ENCODE measurements around the gene MAPK11. TPM values are rescaled to one million over a fixed set of nuclear protein-coding genes. Genes with fewer than 3 reads are reported as not detected.

The MAPK11 gene
- polyA plus RNA-seq, 3 donors = 0.81 TPM; not detected in 2

DNA sequence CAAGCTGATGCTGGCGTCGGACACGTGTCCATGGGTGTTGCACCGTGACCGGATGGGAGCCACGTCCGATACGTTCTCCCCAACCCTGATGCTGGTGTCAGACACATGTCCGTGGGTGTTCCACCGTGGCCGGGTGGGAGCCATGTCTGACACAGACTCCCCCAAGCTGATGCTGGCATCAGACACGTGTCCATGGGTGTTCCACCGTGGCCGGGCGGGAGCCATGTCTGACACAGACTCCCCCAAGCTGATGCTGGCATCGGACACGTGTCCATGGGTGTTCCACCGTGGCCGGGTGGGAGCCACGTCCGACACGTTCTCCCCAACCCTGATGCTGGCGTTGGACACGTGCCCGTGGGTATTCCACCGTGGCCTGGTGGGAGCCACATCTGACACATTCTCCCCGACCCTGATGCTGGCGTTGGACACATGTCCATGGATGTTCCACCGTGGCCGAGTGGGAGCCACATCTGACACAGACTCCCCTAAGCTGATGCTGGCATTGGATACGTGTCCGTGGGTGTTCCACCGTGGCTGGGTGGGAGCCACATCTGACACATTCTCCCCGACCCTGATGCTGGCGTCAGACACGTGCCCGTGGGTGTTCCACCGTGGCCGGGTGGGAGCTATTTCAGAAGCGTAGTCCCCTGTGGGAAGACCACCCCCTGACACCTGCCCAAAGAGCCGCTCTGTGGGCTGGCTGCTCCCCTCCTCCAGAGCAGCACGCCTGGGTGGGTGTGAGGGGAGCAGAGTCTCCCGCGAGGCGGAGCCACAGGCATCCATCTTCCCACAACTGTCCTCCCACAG, 49.4 kb downstream of the MAPK11 start:
- H2AFZ ChIP-seq (ENCODE audit: insufficient read depth, low read depth, low read length, poor library complexity, severe bottlenecking) = no peak overlapping the region
- Mint-ChIP-seq H3K4me1 (peaks cover 6% of the 10 kb centered on the region), H3K27me3 (ENCODE audit: low read depth in 3 of 3) (no peaks in the 10 kb centered on the region), H3K9me3 (no peaks in the 10 kb centered on the region), H3K27ac (no peak overlapping the region), H3K4me3 (no peak overlapping the region), H3K36me3 (peaks cover 64 to 92% of the 10 kb centered on the region in 2 donors)
- peaks cover 49% of the 10 kb centered on the region for H4K20me1 ChIP-seq (ENCODE audit: insufficient read depth, low read length)
- H3K9me3 ChIP-seq (replicated peaks in 1 of 2; ENCODE audit: control insufficient read depth in 1 of 2, insufficient read depth in 1 of 2, low read length in 2 of 2) = no peaks in the 10 kb centered on the region
- 95% methylated on average over 40 of the region's 45 CpGs for WGBS (ENCODE audit: insufficient coverage)
- no peak overlapping the region for H3K27ac ChIP-seq (ENCODE audit: low read depth in 1 of 2, low read length in 2 of 2)
- H3K4me1 ChIP-seq (ENCODE audit: control insufficient read depth in 1 of 2, insufficient read depth in 2 of 2, low read length in 2 of 2) = peaks cover 0 to 9% of the 10 kb centered on the region in 2 donors
- DNase-seq = no peak
- H3K79me2 ChIP-seq (ENCODE audit: insufficient read depth, low read length) = peaks cover 4% of the 10 kb centered on the region
- H3K4me2 ChIP-seq (replicated peaks; ENCODE audit: extremely low read depth, low read length, poor library complexity, severe bottlenecking) = no peak overlapping the region
- H3K27me3 ChIP-seq (ENCODE audit: control insufficient read depth in 2 of 2, insufficient read depth in 2 of 2, low read length in 2 of 2) = no peaks in the 10 kb centered on the region
- no peak overlapping the region for H3K4me3 ChIP-seq (replicated peaks in 1 of 3; ENCODE audit: low read depth in 2 of 3, low read length in 3 of 3)
- no peak overlapping the region for H3K9ac ChIP-seq (ENCODE audit: insufficient read depth, low read length, poor library complexity, severe bottlenecking)
- intact Hi-C loops (cut with micrococcal nuclease) = no loop called here
- TF ChIP-seq, protein P1, sequence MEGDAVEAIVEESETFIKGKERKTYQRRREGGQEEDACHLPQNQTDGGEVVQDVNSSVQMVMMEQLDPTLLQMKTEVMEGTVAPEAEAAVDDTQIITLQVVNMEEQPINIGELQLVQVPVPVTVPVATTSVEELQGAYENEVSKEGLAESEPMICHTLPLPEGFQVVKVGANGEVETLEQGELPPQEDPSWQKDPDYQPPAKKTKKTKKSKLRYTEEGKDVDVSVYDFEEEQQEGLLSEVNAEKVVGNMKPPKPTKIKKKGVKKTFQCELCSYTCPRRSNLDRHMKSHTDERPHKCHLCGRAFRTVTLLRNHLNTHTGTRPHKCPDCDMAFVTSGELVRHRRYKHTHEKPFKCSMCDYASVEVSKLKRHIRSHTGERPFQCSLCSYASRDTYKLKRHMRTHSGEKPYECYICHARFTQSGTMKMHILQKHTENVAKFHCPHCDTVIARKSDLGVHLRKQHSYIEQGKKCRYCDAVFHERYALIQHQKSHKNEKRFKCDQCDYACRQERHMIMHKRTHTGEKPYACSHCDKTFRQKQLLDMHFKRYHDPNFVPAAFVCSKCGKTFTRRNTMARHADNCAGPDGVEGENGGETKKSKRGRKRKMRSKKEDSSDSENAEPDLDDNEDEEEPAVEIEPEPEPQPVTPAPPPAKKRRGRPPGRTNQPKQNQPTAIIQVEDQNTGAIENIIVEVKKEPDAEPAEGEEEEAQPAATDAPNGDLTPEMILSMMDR (IDR thresholded peaks at IDR 0.05) = no peak
- peaks cover 83 to 85% of the 10 kb centered on the region in 2 donors for H3K36me3 ChIP-seq (replicated peaks in 1 of 2; ENCODE audit: control insufficient read depth in 1 of 2, insufficient read depth in 2 of 2, low read length in 2 of 2)

DNA sequence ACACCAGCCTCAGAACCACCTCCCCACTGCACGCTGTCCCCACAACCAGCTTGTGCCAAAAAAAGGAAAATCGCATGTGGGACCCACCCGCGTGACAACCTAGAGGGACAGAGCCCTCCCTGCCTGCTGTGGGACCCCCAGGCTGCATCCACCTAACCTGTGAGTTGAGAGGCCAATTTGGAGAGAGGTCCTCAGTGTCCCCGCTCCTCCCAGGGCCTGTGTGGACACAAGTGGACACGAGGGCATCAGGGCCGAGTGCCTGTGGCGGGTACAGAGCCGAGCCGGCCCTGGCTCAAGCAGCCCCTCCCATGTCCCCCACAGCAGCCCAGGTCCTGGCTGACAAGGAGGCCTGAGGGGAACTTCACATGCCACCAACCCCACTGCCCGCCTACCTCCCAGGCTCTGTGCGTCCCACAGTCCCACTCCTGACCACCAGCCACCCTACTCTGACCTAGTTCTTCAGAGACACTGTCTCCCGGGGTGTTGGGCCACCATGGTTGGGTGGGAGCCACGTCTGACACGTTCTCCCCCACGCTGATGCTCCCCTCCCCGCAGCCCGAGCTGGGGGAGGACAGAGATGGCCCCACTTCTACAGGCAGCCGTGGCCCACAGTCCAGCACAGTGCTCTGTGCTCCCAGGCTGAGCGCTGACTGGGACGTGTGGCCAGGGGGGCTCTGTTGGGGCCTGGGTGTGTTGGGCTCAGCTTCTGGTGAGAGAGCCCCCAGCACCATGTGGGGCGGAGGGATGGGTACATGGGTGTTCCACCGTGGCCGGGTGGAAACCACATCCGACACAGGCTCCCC, 50.2 kb downstream of the MAPK11 start:
- Mint-ChIP-seq H3K9me3 (no peaks in the 10 kb centered on the region), H3K4me1 (peaks cover 6% of the 10 kb centered on the region), H3K36me3 (peaks cover 63 to 91% of the 10 kb centered on the region in 2 donors), H3K27me3 (ENCODE audit: low read depth in 3 of 3) (no peaks in the 10 kb centered on the region), H3K4me3 (no peak overlapping the region), H3K27ac (peak overlapping the region in 1 of 7 donors; percentile 56)
- TF ChIP-seq, protein P1 (IDR thresholded peaks at IDR 0.05) = no peak
- Histone ChIP-seq H3K4me2 (replicated peaks; ENCODE audit: extremely low read depth, low read length, poor library complexity, severe bottlenecking) (no peak overlapping the region), H3K27me3 (ENCODE audit: control insufficient read depth in 2 of 2, insufficient read depth in 2 of 2, low read length in 2 of 2) (no peaks in the 10 kb centered on the region), H3K79me2 (ENCODE audit: insufficient read depth, low read length) (peaks cover 10% of the 10 kb centered on the region), H3K4me1 (ENCODE audit: control insufficient read depth in 1 of 2, insufficient read depth in 2 of 2, low read length in 2 of 2) (peaks cover 0 to 9% of the 10 kb centered on the region in 2 donors), H2AFZ (ENCODE audit: insufficient read depth, low read depth, low read length, poor library complexity, severe bottlenecking) (no peak overlapping the region), H3K9ac (ENCODE audit: insufficient read depth, low read length, poor library complexity, severe bottlenecking) (no peak overlapping the region), H4K20me1 (ENCODE audit: insufficient read depth, low read length) (peaks cover 57% of the 10 kb centered on the region), H3K9me3 (replicated peaks in 1 of 2; ENCODE audit: control insufficient read depth in 1 of 2, insufficient read depth in 1 of 2, low read length in 2 of 2) (no peaks in the 10 kb centered on the region), H3K36me3 (replicated peaks in 1 of 2; ENCODE audit: control insufficient read depth in 1 of 2, insufficient read depth in 2 of 2, low read length in 2 of 2) (peaks cover 83 to 86% of the 10 kb centered on the region in 2 donors), H3K27ac (ENCODE audit: low read depth in 1 of 2, low read length in 2 of 2) (no peak overlapping the region), H3K4me3 (replicated peaks in 1 of 3; ENCODE audit: low read depth in 2 of 3, low read length in 3 of 3) (no peak overlapping the region)
- DNase-seq = no peak
- WGBS (ENCODE audit: insufficient coverage) = 80% methylated on average over 15 of the region's 25 CpGs
- intact Hi-C loops (cut with micrococcal nuclease) = no loop called here

All from CD14-positive monocyte (primary cell).